Liver (tissue), 9 donors: ENCODE data around the gene NKAIN2. TPM values are rescaled to one million over a fixed set of nuclear protein-coding genes. Genes with fewer than 3 reads are reported as not detected.

Source experiments
- DNase-seq: peaks from one replicate; pipeline ENCODE4 v3.0.0-alpha.2; 2017; ENCODE audit warnings: low spot score
- H3K27ac ChIP-seq, 2 donors: one replicate each; pipeline ENCODE4 v1.7.0; 2013; ENCODE audit warnings: inconsistent platforms in 2 of 2, low read length in 2 of 2, control low read depth in 1 of 2, low read depth in 1 of 2, mild to moderate bottlenecking in 1 of 2
- H3K27me3 ChIP-seq, 4 donors: one replicate each; pipeline versions ENCODE4 v1.6.1 to v1.7.0; 2013; ENCODE audit warnings: low read length in 3 of 4, inconsistent platforms in 1 of 4, mild to moderate bottlenecking in 1 of 4, moderate library complexity in 1 of 4; ENCODE audit not compliant: control insufficient read depth in 4 of 4, insufficient read depth in 4 of 4
- H3K36me3 ChIP-seq, 4 donors: one replicate each; pipeline versions ENCODE4 v1.6.1 to v1.7.0; 2013; ENCODE audit warnings: low read length in 3 of 4, mild to moderate bottlenecking in 3 of 4, low read depth in 1 of 4, moderate library complexity in 1 of 4; ENCODE audit not compliant: control insufficient read depth in 4 of 4, insufficient read depth in 3 of 4
- H3K4me1 ChIP-seq, 4 donors: one replicate each; pipeline versions ENCODE4 v1.6.1 to v1.7.0; 2013; ENCODE audit warnings: low read length in 3 of 4, mild to moderate bottlenecking in 3 of 4, moderate library complexity in 1 of 4; ENCODE audit not compliant: control insufficient read depth in 4 of 4, insufficient read depth in 4 of 4
- H3K4me3 ChIP-seq, 3 donors: one replicate each; pipeline versions ENCODE4 v1.6.1 to v1.7.0; 2013; ENCODE audit warnings: low read length in 3 of 3, control low read depth in 1 of 3, low read depth in 1 of 3, mild to moderate bottlenecking in 1 of 3
- H3K9ac ChIP-seq, 2 donors: one replicate each; pipeline ENCODE4 v1.7.0; 2013; ENCODE audit warnings: low read length in 2 of 2, mild to moderate bottlenecking in 2 of 2, moderate library complexity in 2 of 2, control low read depth in 1 of 2, low read depth in 1 of 2
- H3K9me3 ChIP-seq, 4 donors: one replicate each; pipeline versions ENCODE4 v1.6.1 to v1.7.0; 2013; ENCODE audit warnings: low read length in 3 of 4; ENCODE audit not compliant: control insufficient read depth in 4 of 4
- CTCF ChIP-seq: fragments of 150-350 bp; IDR thresholded peaks from 2 replicates; pipeline ENCODE4 v1.5.1; 2017; ENCODE audit warnings: improper control_type of control experiment, low read depth, low read length; ENCODE audit not compliant: missing input control
- EGR1 ChIP-seq, 2 donors: IDR thresholded peaks; 2 replicates each; pipeline ENCODE4 v1.6.1; 2016 to 2018; ENCODE audit warnings: antibody characterized with exemption in 2 of 2, low read depth in 2 of 2
- FOXA1 ChIP-seq: IDR thresholded peaks from 2 replicates; pipeline ENCODE4 v1.6.1; 2016; ENCODE audit warnings: antibody characterized with exemption
- FOXA2 ChIP-seq: IDR thresholded peaks from 2 replicates; pipeline ENCODE4 v1.6.1; 2016; ENCODE audit warnings: antibody characterized with exemption
- HNF4G ChIP-seq: IDR thresholded peaks from 2 replicates; pipeline ENCODE4 v1.6.1; 2016; ENCODE audit warnings: antibody characterized with exemption
- JUND ChIP-seq, 2 donors: IDR thresholded peaks; 2 replicates each; pipeline ENCODE4 v1.6.1; 2016; ENCODE audit warnings: antibody characterized with exemption in 2 of 2
- NR2F2 ChIP-seq: IDR thresholded peaks from 2 replicates; pipeline ENCODE4 v1.6.1; 2016; ENCODE audit warnings: antibody characterized with exemption
- RAD21 ChIP-seq, 2 donors: IDR thresholded peaks; 2 replicates each; pipeline ENCODE4 v1.6.1; 2016; ENCODE audit warnings: antibody characterized with exemption in 2 of 2, mild to moderate bottlenecking in 2 of 2
- SP1 ChIP-seq: IDR thresholded peaks from 2 replicates; pipeline ENCODE4 v1.6.1; 2018; ENCODE audit warnings: antibody characterized with exemption, mild to moderate bottlenecking
- TAF1 ChIP-seq: conservative IDR thresholded peaks from 2 replicates; pipeline ENCODE4 v1.6.1; 2016; ENCODE audit warnings: antibody characterized with exemption, mild to moderate bottlenecking
- YY1 ChIP-seq: IDR thresholded peaks from 2 replicates; pipeline ENCODE4 v1.6.1; 2016; ENCODE audit warnings: antibody characterized with exemption, mild to moderate bottlenecking
- ZBTB33 ChIP-seq: IDR thresholded peaks from 2 replicates; pipeline ENCODE4 v1.6.1; 2016; ENCODE audit warnings: antibody characterized with exemption
- WGBS: extraction: QIAGEN DNeasy Blood & Tissue Kit; methylation state at CpG from one replicate; pipeline ENCODE4 v1.1.7; 2013; 5-methylcytosine and 5-hydroxymethylcytosine counted together
- polyA plus RNA-seq, 2 donors: library from polyadenylated mRNA; stranded (reverse) in 1 of 2; unstranded in 1 of 2; fragments of 200-250 nt in 1 of 2; fragments of >200 nt in 1 of 2; fragmentation: Nextera tagmentation in 1 of 2; extraction: Ambion mirVana in 1 of 2; gene quantifications; one replicate each; pipeline versions ENCODE4 v1.2.1 to v1.2.3, GENCODE V29; 2013 to 2015
- total RNA-seq, 2 donors: library from RNA; depleted of rRNA; stranded (reverse); fragments of >200 nt; gene quantifications; one replicate each; pipeline ENCODE4 v1.2.3, GENCODE V29; 2014
- TF ChIP-seq, protein P1 (sequence below): IDR thresholded peaks from 2 replicates; pipeline ENCODE4 v1.6.1; 2016; ENCODE audit warnings: antibody characterized with exemption
- TF ChIP-seq, protein P2 (sequence below): IDR thresholded peaks from 2 replicates; pipeline ENCODE4 v1.6.1; 2016; ENCODE audit warnings: antibody characterized with exemption, mild to moderate bottlenecking
- TF ChIP-seq, protein P3 (sequence below): IDR thresholded peaks from 2 replicates; pipeline ENCODE4 v1.6.1; 2016; ENCODE audit warnings: antibody characterized with exemption
- donor health status: healthy.
- donor health status: healthy.
- donor health status: healthy.
- donor health status: healthy.
- donor health status: healthy.

NKAIN2 gene
- total and polyA plus RNA-seq, 4 donors, result 0.05 to 0.14 TPM; not detected in 2

DNA sequence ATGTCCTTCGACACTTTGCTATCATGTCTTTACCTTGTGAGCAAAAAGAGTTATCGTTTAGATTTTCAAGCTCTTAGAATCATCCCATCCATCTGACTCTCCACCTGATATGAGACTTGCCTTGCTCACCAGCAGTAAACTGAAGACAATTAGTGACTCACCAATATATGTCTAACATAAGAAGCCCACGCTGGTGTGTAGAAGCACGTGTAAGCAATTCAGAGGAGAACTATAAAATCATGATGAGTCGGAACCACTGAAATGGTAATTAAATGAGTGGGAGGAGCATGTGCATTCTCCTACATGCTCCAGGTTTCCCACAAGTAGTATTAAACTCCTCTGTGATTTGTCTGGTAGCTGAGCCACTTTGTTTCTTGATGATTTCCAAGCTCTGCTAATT lies 977.0 kb downstream of the NKAIN2 start:
- TF ChIP-seq SP1, result no peak
- no peak for TF ChIP-seq RAD21 (IDR thresholded peaks at IDR 0.05)
- TF ChIP-seq ZBTB33, result no peak
- TF ChIP-seq EGR1 (IDR thresholded peaks at IDR 0.05; ENCODE audit: low read depth in 2 of 2), result no peak
- no peak for TF ChIP-seq TAF1
- TF ChIP-seq CTCF, result no peak
- TF ChIP-seq, protein P1, sequence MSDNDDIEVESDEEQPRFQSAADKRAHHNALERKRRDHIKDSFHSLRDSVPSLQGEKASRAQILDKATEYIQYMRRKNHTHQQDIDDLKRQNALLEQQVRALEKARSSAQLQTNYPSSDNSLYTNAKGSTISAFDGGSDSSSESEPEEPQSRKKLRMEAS, result no peak
- TF ChIP-seq, protein P2, sequence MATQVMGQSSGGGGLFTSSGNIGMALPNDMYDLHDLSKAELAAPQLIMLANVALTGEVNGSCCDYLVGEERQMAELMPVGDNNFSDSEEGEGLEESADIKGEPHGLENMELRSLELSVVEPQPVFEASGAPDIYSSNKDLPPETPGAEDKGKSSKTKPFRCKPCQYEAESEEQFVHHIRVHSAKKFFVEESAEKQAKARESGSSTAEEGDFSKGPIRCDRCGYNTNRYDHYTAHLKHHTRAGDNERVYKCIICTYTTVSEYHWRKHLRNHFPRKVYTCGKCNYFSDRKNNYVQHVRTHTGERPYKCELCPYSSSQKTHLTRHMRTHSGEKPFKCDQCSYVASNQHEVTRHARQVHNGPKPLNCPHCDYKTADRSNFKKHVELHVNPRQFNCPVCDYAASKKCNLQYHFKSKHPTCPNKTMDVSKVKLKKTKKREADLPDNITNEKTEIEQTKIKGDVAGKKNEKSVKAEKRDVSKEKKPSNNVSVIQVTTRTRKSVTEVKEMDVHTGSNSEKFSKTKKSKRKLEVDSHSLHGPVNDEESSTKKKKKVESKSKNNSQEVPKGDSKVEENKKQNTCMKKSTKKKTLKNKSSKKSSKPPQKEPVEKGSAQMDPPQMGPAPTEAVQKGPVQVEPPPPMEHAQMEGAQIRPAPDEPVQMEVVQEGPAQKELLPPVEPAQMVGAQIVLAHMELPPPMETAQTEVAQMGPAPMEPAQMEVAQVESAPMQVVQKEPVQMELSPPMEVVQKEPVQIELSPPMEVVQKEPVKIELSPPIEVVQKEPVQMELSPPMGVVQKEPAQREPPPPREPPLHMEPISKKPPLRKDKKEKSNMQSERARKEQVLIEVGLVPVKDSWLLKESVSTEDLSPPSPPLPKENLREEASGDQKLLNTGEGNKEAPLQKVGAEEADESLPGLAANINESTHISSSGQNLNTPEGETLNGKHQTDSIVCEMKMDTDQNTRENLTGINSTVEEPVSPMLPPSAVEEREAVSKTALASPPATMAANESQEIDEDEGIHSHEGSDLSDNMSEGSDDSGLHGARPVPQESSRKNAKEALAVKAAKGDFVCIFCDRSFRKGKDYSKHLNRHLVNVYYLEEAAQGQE, result no peak
- no peak for TF ChIP-seq HNF4G
- Histone ChIP-seq H3K4me3 (no peak overlapping the region), H3K36me3 (no peaks in the 10 kb centered on the region), H3K4me1 (no peaks in the 10 kb centered on the region), H3K27ac (no peak overlapping the region), H3K9me3 (no peaks in the 10 kb centered on the region), H3K27me3 (no peaks in the 10 kb centered on the region), H3K9ac (no peak overlapping the region)
- 82% methylated on average over 5 of the region's 5 CpGs for WGBS
- DNase-seq, result no peak

DNA sequence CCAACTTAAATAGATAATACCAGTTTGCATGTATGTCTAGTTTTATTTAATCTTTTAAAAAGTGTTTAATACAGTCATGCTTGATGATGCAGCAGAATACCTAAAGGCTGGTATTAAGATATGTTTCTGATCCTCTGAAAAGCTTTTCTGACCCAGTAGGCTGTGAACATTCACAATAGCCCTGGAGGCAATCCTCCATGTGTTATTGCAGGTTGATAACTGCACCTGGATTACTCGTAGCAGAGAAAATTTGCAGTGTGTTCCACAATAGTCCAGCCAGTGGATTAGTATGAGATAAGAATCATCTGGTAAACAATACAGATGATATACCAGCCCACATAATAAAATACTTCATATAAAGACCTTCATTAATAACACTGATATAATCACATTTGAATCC lies 979.7 kb downstream of the NKAIN2 start:
- Histone ChIP-seq H3K27ac (no peak overlapping the region), H3K36me3 (no peaks in the 10 kb centered on the region), H3K9me3 (no peaks in the 10 kb centered on the region), H3K27me3 (no peaks in the 10 kb centered on the region), H3K9ac (no peak overlapping the region), H3K4me1 (no peaks in the 10 kb centered on the region), H3K4me3 (no peak overlapping the region)
- WGBS, result 86% methylated on average over 1 of the region's 1 CpG
- DNase-seq, result no peak
- TF ChIP-seq NR2F2 (no peak), YY1 (no peak), CTCF (no peak), ZBTB33 (no peak), FOXA1 (no peak), FOXA2 (no peak), JUND (IDR thresholded peaks at IDR 0.05) (no peak), RAD21 (IDR thresholded peaks at IDR 0.05) (no peak), HNF4G (no peak)
- TF ChIP-seq, protein P2, result no peak
- TF ChIP-seq, protein P3, sequence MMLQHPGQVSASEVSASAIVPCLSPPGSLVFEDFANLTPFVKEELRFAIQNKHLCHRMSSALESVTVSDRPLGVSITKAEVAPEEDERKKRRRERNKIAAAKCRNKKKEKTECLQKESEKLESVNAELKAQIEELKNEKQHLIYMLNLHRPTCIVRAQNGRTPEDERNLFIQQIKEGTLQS, result no peak
- TF ChIP-seq, protein P1, result no peak
